Esophagus muscularis mucosa (tissue), 3 donors: ENCODE results near the gene BGLAP.

Experiments used
- POLR2A ChIP-seq: fragments of 450-650 bp; IDR thresholded peaks from one replicate; pipeline ENCODE4 v1.6.1; 2017; ENCODE audit warnings: antibody characterized with exemption, moderate library complexity, mild to moderate bottlenecking, low read depth
- TF ChIP-seq, protein P1 (sequence below), 3 experiments: fragments of 200-600 bp in 2 of 3; fragments of 450-650 bp in 1 of 3; sonication (generic) in 2 of 3; IDR thresholded peaks; one replicate each; pipeline ENCODE4 v1.5.1; 2017 to 2019; ENCODE audit warnings: antibody characterized with exemption in 3 of 3, mild to moderate bottlenecking in 2 of 3, moderate library complexity in 1 of 3

DNA sequence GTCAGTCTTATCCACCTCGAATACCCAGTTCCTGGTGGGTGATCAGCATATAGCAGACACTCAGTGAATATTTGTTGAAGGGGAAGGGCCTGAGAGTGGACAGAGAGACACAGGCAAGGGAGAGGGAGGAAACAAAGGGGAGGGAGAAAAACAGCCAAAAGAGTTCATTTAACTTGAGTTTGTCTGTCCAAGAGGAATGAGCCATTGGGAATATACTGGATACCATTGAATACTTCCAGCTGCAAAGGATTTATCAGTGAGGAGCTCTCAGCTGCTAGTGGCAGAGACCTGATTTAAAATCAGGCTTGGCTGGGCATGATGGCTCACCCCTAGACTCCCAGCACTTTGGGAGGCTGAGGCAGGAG is 11.5 kb upstream of the BGLAP start:
- TF ChIP-seq, protein P1, sequence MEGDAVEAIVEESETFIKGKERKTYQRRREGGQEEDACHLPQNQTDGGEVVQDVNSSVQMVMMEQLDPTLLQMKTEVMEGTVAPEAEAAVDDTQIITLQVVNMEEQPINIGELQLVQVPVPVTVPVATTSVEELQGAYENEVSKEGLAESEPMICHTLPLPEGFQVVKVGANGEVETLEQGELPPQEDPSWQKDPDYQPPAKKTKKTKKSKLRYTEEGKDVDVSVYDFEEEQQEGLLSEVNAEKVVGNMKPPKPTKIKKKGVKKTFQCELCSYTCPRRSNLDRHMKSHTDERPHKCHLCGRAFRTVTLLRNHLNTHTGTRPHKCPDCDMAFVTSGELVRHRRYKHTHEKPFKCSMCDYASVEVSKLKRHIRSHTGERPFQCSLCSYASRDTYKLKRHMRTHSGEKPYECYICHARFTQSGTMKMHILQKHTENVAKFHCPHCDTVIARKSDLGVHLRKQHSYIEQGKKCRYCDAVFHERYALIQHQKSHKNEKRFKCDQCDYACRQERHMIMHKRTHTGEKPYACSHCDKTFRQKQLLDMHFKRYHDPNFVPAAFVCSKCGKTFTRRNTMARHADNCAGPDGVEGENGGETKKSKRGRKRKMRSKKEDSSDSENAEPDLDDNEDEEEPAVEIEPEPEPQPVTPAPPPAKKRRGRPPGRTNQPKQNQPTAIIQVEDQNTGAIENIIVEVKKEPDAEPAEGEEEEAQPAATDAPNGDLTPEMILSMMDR (IDR thresholded peaks at IDR 0.05) = no peak
- TF ChIP-seq POLR2A = no peak
